Astrocyte (in vitro differentiated cells and primary cell): ENCODE results near the gene LAMB1. TPM values are rescaled to one million over a fixed set of nuclear protein-coding genes. Genes with fewer than 3 reads are reported as not detected.
A peak's percentile ranks its signal among the peaks of the same experiment; 100 is the strongest.
"Not testable (repeated sequence)": the region's sequence is repeated elsewhere in the genome, so short reads cannot be mapped to it uniquely, and the experiment has no call there.

Experiments
- DNase-seq: peaks from one replicate; pipeline ENCODE4 v3.0.0-alpha.2; 2010; ENCODE audit warnings: low read depth
- FAIRE-seq: peaks from 2 replicates; lab custom pipeline; 2011; peaks lifted over from hg19 to GRCh38; lab: Jason Lieb, UNC
- H2AFZ ChIP-seq: 2 replicates; pipeline ENCODE4 v1.6.0; 2012; ENCODE audit warnings: low read depth, low read length, inconsistent platforms
- H3K27ac ChIP-seq: 2 replicates; pipeline ENCODE4 v1.5.1; 2011; ENCODE audit warnings: low read depth, low read length, inconsistent platforms
- H3K27me3 ChIP-seq: 2 replicates; pipeline ENCODE4 v1.6.0; 2011; ENCODE audit warnings: low read length, inconsistent platforms; ENCODE audit not compliant: insufficient read depth
- H3K36me3 ChIP-seq: 2 replicates; pipeline ENCODE4 v1.5.1; 2011; ENCODE audit warnings: low read length, inconsistent platforms; ENCODE audit not compliant: insufficient read depth
- H3K4me1 ChIP-seq: 2 replicates; pipeline ENCODE4 v1.5.1; 2011; ENCODE audit warnings: low read length, inconsistent platforms; ENCODE audit not compliant: insufficient read depth
- H3K4me2 ChIP-seq: 2 replicates; pipeline ENCODE4 v1.6.0; 2012; ENCODE audit warnings: low read length, inconsistent platforms
- H3K4me3 ChIP-seq: 2 replicates; pipeline ENCODE4 v1.5.1; 2011; ENCODE audit warnings: low read depth, mild to moderate bottlenecking, low read length, inconsistent platforms; ENCODE audit not compliant: insufficient read depth
- H3K79me2 ChIP-seq: 2 replicates; pipeline ENCODE4 v1.6.0; 2012; ENCODE audit warnings: mild to moderate bottlenecking, low read length, inconsistent platforms; ENCODE audit not compliant: insufficient read depth
- H3K9ac ChIP-seq: 2 replicates; pipeline ENCODE4 v1.6.0; 2012; ENCODE audit warnings: mild to moderate bottlenecking, low read length, inconsistent platforms
- H3K9me3 ChIP-seq: 2 replicates; pipeline ENCODE4 v1.5.1; 2012; ENCODE audit warnings: low read depth, mild to moderate bottlenecking, low read length, inconsistent platforms; ENCODE audit not compliant: insufficient read depth
- H4K20me1 ChIP-seq: 2 replicates; pipeline ENCODE4 v1.6.0; 2012; ENCODE audit warnings: low read length, inconsistent platforms; ENCODE audit not compliant: insufficient read depth
- H3K27ac Mint-ChIP-seq: one replicate; pipeline ENCODE4 v1.8.0; 2021; ENCODE audit warnings: mild to moderate bottlenecking, mixed read lengths; ENCODE audit not compliant: unreplicated experiment
- H3K27me3 Mint-ChIP-seq: one replicate; pipeline ENCODE4 v1.8.0; 2021; ENCODE audit warnings: low read depth, mixed read lengths; ENCODE audit not compliant: unreplicated experiment
- H3K36me3 Mint-ChIP-seq: one replicate; pipeline ENCODE4 v1.8.0; 2021; ENCODE audit warnings: low read depth, mixed read lengths; ENCODE audit not compliant: unreplicated experiment
- H3K4me1 Mint-ChIP-seq: one replicate; pipeline ENCODE4 v1.8.0; 2021; ENCODE audit warnings: low read depth, mixed read lengths; ENCODE audit not compliant: unreplicated experiment
- H3K4me3 Mint-ChIP-seq: one replicate; pipeline ENCODE4 v1.8.0; 2021; ENCODE audit warnings: mild to moderate bottlenecking, moderate library complexity, mixed read lengths; ENCODE audit not compliant: unreplicated experiment
- H3K9me3 Mint-ChIP-seq: one replicate; pipeline ENCODE4 v1.8.0; 2021; ENCODE audit warnings: mild to moderate bottlenecking, mixed read lengths; ENCODE audit not compliant: unreplicated experiment
- EZH2 ChIP-seq: IDR thresholded peaks from 2 replicates; pipeline ENCODE4 v1.6.1; 2012; ENCODE audit warnings: mild to moderate bottlenecking, low read length, inconsistent platforms; ENCODE audit not compliant: insufficient read depth
- total RNA-seq: library from RNA; stranded (reverse); gene quantifications from 2 replicates; pipeline ENCODE4 v1.2.1, GENCODE V29; 2021
- TF ChIP-seq, protein P1 (sequence below): IDR thresholded peaks from 2 replicates; pipeline ENCODE4 v1.5.1; 2011; ENCODE audit warnings: low read depth, mild to moderate bottlenecking, inconsistent platforms, low read length, moderate library complexity; ENCODE audit not compliant: insufficient read depth

Gene LAMB1
- total RNA-seq, 1 donor from 2014 or later, result 403 TPM

DNA sequence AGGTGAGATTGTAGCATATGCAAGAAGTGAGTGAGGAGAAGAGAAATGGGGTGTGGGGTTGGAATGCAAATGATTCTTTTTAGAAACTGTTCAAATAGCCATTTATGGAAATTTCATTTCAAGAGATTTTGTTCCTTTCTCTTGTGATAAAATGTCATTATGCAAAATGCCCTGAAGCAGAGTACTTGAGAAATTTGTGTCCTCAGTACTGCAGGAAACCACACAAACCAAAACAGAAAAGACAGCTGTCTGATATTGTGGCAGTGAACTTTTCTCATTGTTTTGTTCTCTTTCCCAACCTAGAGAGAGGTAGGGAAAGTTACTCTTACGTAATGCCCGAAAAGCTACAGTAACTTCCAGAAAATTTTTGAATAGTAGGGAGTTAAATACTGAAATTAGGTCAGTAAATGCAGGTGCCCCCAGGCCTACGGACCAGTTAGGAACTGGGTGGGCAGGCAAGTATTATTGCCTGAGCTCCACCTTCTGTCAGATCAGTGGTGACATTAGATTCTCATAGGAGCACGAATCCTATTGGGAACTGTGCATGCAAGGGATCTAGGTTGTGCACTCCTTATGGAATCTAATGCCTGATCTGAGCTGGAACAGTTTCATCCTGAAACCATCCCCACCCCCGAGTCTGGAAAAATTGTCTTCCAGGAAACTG lies 78.0 kb downstream of the LAMB1 start:
- H4K20me1 ChIP-seq, result peaks cover 39% of the 10 kb centered on the region
- no peak overlapping the region for H3K4me3 ChIP-seq
- H2AFZ ChIP-seq, result no peak overlapping the region
- no peak overlapping the region for H3K27ac ChIP-seq
- DNase-seq (no peak), FAIRE-seq (no peak)
- H3K9me3 Mint-ChIP-seq, result no peaks in the 10 kb centered on the region
- H3K27me3 ChIP-seq, result no peaks in the 10 kb centered on the region
- peaks cover 9% of the 10 kb centered on the region for H3K36me3 Mint-ChIP-seq
- no peaks in the 10 kb centered on the region for H3K4me1 ChIP-seq
- peaks cover 8% of the 10 kb centered on the region for H3K79me2 ChIP-seq
- H3K4me3 Mint-ChIP-seq, result no peak overlapping the region
- no peaks in the 10 kb centered on the region for H3K9me3 ChIP-seq
- H3K4me2 ChIP-seq, result no peak overlapping the region
- no peaks in the 10 kb centered on the region for H3K27me3 Mint-ChIP-seq
- peaks cover 83% of the 10 kb centered on the region for H3K36me3 ChIP-seq
- TF ChIP-seq, protein P1, sequence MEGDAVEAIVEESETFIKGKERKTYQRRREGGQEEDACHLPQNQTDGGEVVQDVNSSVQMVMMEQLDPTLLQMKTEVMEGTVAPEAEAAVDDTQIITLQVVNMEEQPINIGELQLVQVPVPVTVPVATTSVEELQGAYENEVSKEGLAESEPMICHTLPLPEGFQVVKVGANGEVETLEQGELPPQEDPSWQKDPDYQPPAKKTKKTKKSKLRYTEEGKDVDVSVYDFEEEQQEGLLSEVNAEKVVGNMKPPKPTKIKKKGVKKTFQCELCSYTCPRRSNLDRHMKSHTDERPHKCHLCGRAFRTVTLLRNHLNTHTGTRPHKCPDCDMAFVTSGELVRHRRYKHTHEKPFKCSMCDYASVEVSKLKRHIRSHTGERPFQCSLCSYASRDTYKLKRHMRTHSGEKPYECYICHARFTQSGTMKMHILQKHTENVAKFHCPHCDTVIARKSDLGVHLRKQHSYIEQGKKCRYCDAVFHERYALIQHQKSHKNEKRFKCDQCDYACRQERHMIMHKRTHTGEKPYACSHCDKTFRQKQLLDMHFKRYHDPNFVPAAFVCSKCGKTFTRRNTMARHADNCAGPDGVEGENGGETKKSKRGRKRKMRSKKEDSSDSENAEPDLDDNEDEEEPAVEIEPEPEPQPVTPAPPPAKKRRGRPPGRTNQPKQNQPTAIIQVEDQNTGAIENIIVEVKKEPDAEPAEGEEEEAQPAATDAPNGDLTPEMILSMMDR, result no peak
- no peak for TF ChIP-seq EZH2
- H3K4me1 Mint-ChIP-seq, result peaks cover 37% of the 10 kb centered on the region
- peak overlapping the region; percentile 5 for H3K27ac Mint-ChIP-seq
- no peak overlapping the region for H3K9ac ChIP-seq

- peaks cover 25% of the 10 kb centered on the region for H4K20me1 ChIP-seq
- Mint-ChIP-seq H3K9me3 (no peaks in the 10 kb centered on the region), H3K27ac (no peak overlapping the region), H3K36me3 (peaks cover 5% of the 10 kb centered on the region), H3K4me3 (no peak overlapping the region), H3K4me1 (peaks cover 46% of the 10 kb centered on the region), H3K27me3 (no peaks in the 10 kb centered on the region)
- no peaks in the 10 kb centered on the region for H3K79me2 ChIP-seq
- DNase-seq, result no peak
- H3K36me3 ChIP-seq, result peaks cover 68% of the 10 kb centered on the region
- H3K9ac ChIP-seq, result no peak overlapping the region
- H3K4me1 ChIP-seq, result no peaks in the 10 kb centered on the region
- H3K27me3 ChIP-seq, result no peaks in the 10 kb centered on the region
- H3K9me3 ChIP-seq, result no peaks in the 10 kb centered on the region
- TF ChIP-seq, protein P1, result no peak
- TF ChIP-seq EZH2, result no peak
- H2AFZ ChIP-seq, result no peak overlapping the region
- no peak overlapping the region for H3K4me2 ChIP-seq
- no peak overlapping the region for H3K27ac ChIP-seq
- FAIRE-seq, result no peak
- H3K4me3 ChIP-seq, result no peak overlapping the region
Measured at GRCh38 chr7:107922886-107923285, 80.1 kb downstream of the LAMB1 start.

- not testable (repeated sequence) for H3K4me3 ChIP-seq, H3K79me2 ChIP-seq, H3K36me3 Mint-ChIP-seq, H3K4me1 ChIP-seq, H3K9me3 Mint-ChIP-seq, H2AFZ ChIP-seq, FAIRE-seq, H3K4me2 ChIP-seq, H3K27ac Mint-ChIP-seq, H3K27me3 ChIP-seq, H3K27ac ChIP-seq, H3K4me3 Mint-ChIP-seq, DNase-seq, H3K9me3 ChIP-seq, H3K27me3 Mint-ChIP-seq, H3K9ac ChIP-seq
- Histone ChIP-seq H4K20me1 (peaks cover 22% of the 10 kb centered on the region), H3K36me3 (peaks cover 68% of the 10 kb centered on the region)
- peaks cover 44% of the 10 kb centered on the region for H3K4me1 Mint-ChIP-seq
Measured at GRCh38 chr7:107921826-107922225, 81.1 kb downstream of the LAMB1 start.
